IMR-90 (cell line): ENCODE measurements around the gene TOP2B. TPM values are rescaled to one million over a fixed set of nuclear protein-coding genes. Genes with fewer than 3 reads are reported as not detected.

ENCODE experiments used
- ATAC-seq: fragments of 200-7000 bp; cut with Tn5 transposase; 2 replicates; pipeline ENCODE4 v1.9.1; 2020; ENCODE audit warnings: low read depth, mild to moderate bottlenecking, moderate library complexity
- BruUV-seq: library from RNA; stranded (reverse); fragments of 400-500 nt; replicated peaks from 2 replicates; lab custom pipeline; 2021; lab: Mats Ljungman, UMichigan
- CTCF ChIA-PET: fragments of 300-600 bp; formaldehyde crosslinking; extraction: SDS; loops from one replicate; lab custom pipeline; 2021; ENCODE audit warnings: antibody characterized with exemption; lab: Yijun Ruan, JAX
- POLR2A ChIA-PET: fragments of 300-600 bp; sonication (Branson Sonifier 250); formaldehyde crosslinking; loops from one replicate; lab custom pipeline; 2022; ENCODE audit warnings: antibody characterized with exemption; ENCODE audit not compliant: unreplicated experiment; lab: Charles Lee
- DNase-seq: peaks from one replicate; pipeline ENCODE4 v3.0.0; 2013
- H2AFZ ChIP-seq: replicated peaks from 2 replicates; pipeline ENCODE3; 2013; ENCODE audit warnings: low read length, mild to moderate bottlenecking; ENCODE audit not compliant: poor library complexity
- H2AK5ac ChIP-seq: 2 replicates; pipeline ENCODE4 v1.6.1; 2013; ENCODE audit warnings: low read depth, low read length, inconsistent platforms
- H2AK9ac ChIP-seq: replicated peaks from 2 replicates; pipeline ENCODE3; 2013; ENCODE audit warnings: mild to moderate bottlenecking, low read depth, low read length, moderate library complexity; ENCODE audit not compliant: poor library complexity
- H2BK120ac ChIP-seq: 2 replicates; pipeline ENCODE4 v1.6.1; 2013; ENCODE audit warnings: low read depth, low read length, inconsistent platforms
- H2BK15ac ChIP-seq: 3 replicates; pipeline ENCODE4 v1.6.1; 2013; ENCODE audit warnings: low read depth, low read length, inconsistent platforms
- H2BK20ac ChIP-seq: 2 replicates; pipeline ENCODE4 v1.6.1; 2013; ENCODE audit warnings: low read depth, mild to moderate bottlenecking, inconsistent platforms, low read length, moderate library complexity
- H2BK5ac ChIP-seq: 2 replicates; pipeline ENCODE4 v1.6.1; 2013; ENCODE audit warnings: mild to moderate bottlenecking, low read depth, low read length, inconsistent platforms; ENCODE audit not compliant: poor library complexity, severe bottlenecking
- H3K14ac ChIP-seq: replicated peaks from 2 replicates; pipeline ENCODE4 v1.6.1; 2013; ENCODE audit warnings: low read depth, low read length, inconsistent platforms
- H3K18ac ChIP-seq: 2 replicates; pipeline ENCODE4 v1.6.1; 2013; ENCODE audit warnings: low read depth, low read length, control low read depth
- H3K23ac ChIP-seq: 2 replicates; pipeline ENCODE4 v1.6.1; 2013; ENCODE audit warnings: low read depth, low read length, inconsistent platforms
- H3K27ac ChIP-seq: 2 replicates; pipeline ENCODE4 v1.5.1; 2013; ENCODE audit warnings: mild to moderate bottlenecking, control low read depth, low read length; ENCODE audit not compliant: insufficient read depth
- H3K27me3 ChIP-seq: 2 replicates; pipeline ENCODE4 v1.6.1; 2013; ENCODE audit warnings: low read length; ENCODE audit not compliant: control insufficient read depth, insufficient read depth
- H3K36me3 ChIP-seq: 2 replicates; pipeline ENCODE4 v1.6.1; 2013; ENCODE audit warnings: low read length, mixed read lengths; ENCODE audit not compliant: control insufficient read depth, insufficient read depth
- H3K4ac ChIP-seq: 2 replicates; pipeline ENCODE4 v1.6.1; 2013; ENCODE audit warnings: low read depth, low read length, inconsistent platforms
- H3K4me1 ChIP-seq: 2 replicates; pipeline ENCODE4 v1.6.1; 2013; ENCODE audit warnings: low read length, mixed read lengths; ENCODE audit not compliant: control insufficient read depth, insufficient read depth
- H3K4me2 ChIP-seq: 2 replicates; pipeline ENCODE4 v1.6.1; 2013; ENCODE audit warnings: low read depth, mild to moderate bottlenecking, control low read depth, low read length, moderate library complexity
- H3K4me3 ChIP-seq: 2 replicates; pipeline ENCODE4 v1.5.1; 2013; ENCODE audit warnings: low read depth, mild to moderate bottlenecking, control low read depth, low read length, moderate library complexity; ENCODE audit not compliant: insufficient read depth
- H3K56ac ChIP-seq: 2 replicates; pipeline ENCODE4 v1.6.1; 2013; ENCODE audit warnings: low read length, inconsistent platforms; ENCODE audit not compliant: insufficient read depth; ENCODE audit errors: extremely low read depth
- H3K79me1 ChIP-seq, 2 experiments: 2 replicates each; pipeline ENCODE4 v1.6.1; 2013; ENCODE audit warnings: low read length in 2 of 2, inconsistent platforms in 1 of 2, low read depth in 1 of 2
- H3K9ac ChIP-seq: 2 replicates; pipeline ENCODE4 v1.6.1; 2013; ENCODE audit warnings: low read depth, low read length, control low read depth
- H3K9me1 ChIP-seq: 2 replicates; pipeline ENCODE4 v1.6.1; 2013; ENCODE audit warnings: low read length, inconsistent platforms; ENCODE audit not compliant: insufficient read depth
- H3K9me3 ChIP-seq: 2 replicates; pipeline ENCODE4 v1.6.1; 2013; ENCODE audit warnings: low read length; ENCODE audit not compliant: control insufficient read depth, insufficient read depth
- H4K20me1 ChIP-seq: 2 replicates; pipeline ENCODE4 v1.6.1; 2013; ENCODE audit warnings: low read length, inconsistent platforms; ENCODE audit not compliant: insufficient read depth
- H4K5ac ChIP-seq: 2 replicates; pipeline ENCODE4 v1.6.1; 2013; ENCODE audit warnings: mild to moderate bottlenecking, low read depth, low read length, control low read depth
- H4K8ac ChIP-seq, 2 experiments: 2 replicates each; pipeline ENCODE4 v1.6.1; 2013; ENCODE audit warnings: low read depth in 2 of 2, low read length in 2 of 2, control low read depth in 1 of 2, inconsistent platforms in 1 of 2
- H4K91ac ChIP-seq: 2 replicates; pipeline ENCODE4 v1.6.1; 2013; ENCODE audit warnings: low read depth, low read length, inconsistent platforms; ENCODE audit not compliant: insufficient read depth
- BHLHE40 ChIP-seq: fragments of 150-350 bp; IDR thresholded peaks from 2 replicates; pipeline ENCODE4 v1.6.1; 2016; ENCODE audit warnings: mild to moderate bottlenecking, low read depth, low read length
- CEBPB ChIP-seq: IDR thresholded peaks from 2 replicates; pipeline ENCODE4 v1.6.1; 2012; ENCODE audit warnings: low read depth, low read length, improper control_type of control experiment
- CHD1 ChIP-seq: IDR thresholded peaks from 2 replicates; pipeline ENCODE4 v1.6.1; 2012; ENCODE audit warnings: low read depth, low read length, improper control_type of control experiment
- MAFK ChIP-seq: IDR thresholded peaks from 2 replicates; pipeline ENCODE4 v1.6.1; 2012; ENCODE audit warnings: low read depth, low read length, improper control_type of control experiment
- MAZ ChIP-seq: IDR thresholded peaks from 2 replicates; pipeline ENCODE4 v1.6.1; 2012; ENCODE audit warnings: low read depth, mild to moderate bottlenecking, low read length, improper control_type of control experiment, moderate library complexity, borderline replicate concordance
- MXI1 ChIP-seq: IDR thresholded peaks from 2 replicates; pipeline ENCODE4 v1.6.1; 2012; ENCODE audit warnings: low read depth, mild to moderate bottlenecking, low read length, moderate library complexity, borderline replicate concordance
- NFE2L2 ChIP-seq: fragments of 150-350 bp; IDR thresholded peaks from 2 replicates; pipeline ENCODE4 v1.6.1; 2016; ENCODE audit warnings: low read depth, mild to moderate bottlenecking, low read length
- POLR2A ChIP-seq: IDR thresholded peaks from 2 replicates; pipeline ENCODE4 v1.6.1; 2012; ENCODE audit warnings: mild to moderate bottlenecking, low read depth, low read length
- RAD21 ChIP-seq: IDR thresholded peaks from 2 replicates; pipeline ENCODE4 v1.6.1; 2012; ENCODE audit warnings: low read length, improper control_type of control experiment
- RCOR1 ChIP-seq: IDR thresholded peaks from 2 replicates; pipeline ENCODE4 v1.6.1; 2012; ENCODE audit warnings: mild to moderate bottlenecking, low read length, improper control_type of control experiment; ENCODE audit not compliant: insufficient replicate concordance
- USF2 ChIP-seq: fragments of 150-350 bp; IDR thresholded peaks from 2 replicates; pipeline ENCODE4 v1.6.1; 2017; ENCODE audit warnings: mild to moderate bottlenecking, antibody characterized with exemption, low read length, low read depth
- dilution Hi-C: fragments of 300-500 bp; cut with HindIII; formaldehyde crosslinking; loops from one replicate; pipeline ENCODE4 v1.14.3; 2018; ENCODE audit warnings: low sequenced_read_pairs; ENCODE audit not compliant: unreplicated experiment
- in situ Hi-C: fragments of 300-500 bp; cut with MboI; formaldehyde crosslinking; loops from 3 replicates; pipeline ENCODE4 v1.14.3; 2019; ENCODE audit warnings: low sequenced_read_pairs, inconsistent platforms, mixed read lengths
- intact Hi-C: fragments of 100-400 bp; cut with micrococcal nuclease; formaldehyde crosslinking; loops from 2 replicates; pipeline ENCODE4 v1.10.0; 2022
- polyA plus RNA-seq, 3 experiments: library from polyadenylated mRNA; depleted of rRNA; stranded (reverse); fragments of >200 nt; gene quantifications; 2 replicates each; pipeline ENCODE4 v1.2.3, GENCODE V29; 2012; ENCODE audit warnings: low replicate concordance in 1 of 3
- total RNA-seq: library from RNA; depleted of rRNA; stranded (reverse); fragments of >200 nt; gene quantifications from 2 replicates; pipeline ENCODE4 v1.2.3, GENCODE V29; 2012
- TF ChIP-seq, protein P1 (sequence below): conservative IDR thresholded peaks from 2 replicates; pipeline ENCODE4 v1.5.1; 2012; ENCODE audit warnings: mild to moderate bottlenecking, low read depth, low read length, improper control_type of control experiment
- TF ChIP-seq, protein P2 (sequence below): fragments of 150-350 bp; IDR thresholded peaks from 2 replicates; pipeline ENCODE4 v1.6.1; 2016; ENCODE audit warnings: low read depth, mild to moderate bottlenecking, low read length, moderate library complexity, borderline replicate concordance

Gene TOP2B
- total and polyA plus RNA-seq, 2 of the 4 experiments (the other 2 are of a cell fraction), result 45.5 to 53.4 TPM

- Histone ChIP-seq H2AK9ac (no peak overlapping the region), H2BK15ac (no peak overlapping the region), H2BK120ac (no peak overlapping the region), H4K5ac (no peak overlapping the region), H3K4ac (no peak overlapping the region), H4K8ac (no peak overlapping the region), H3K14ac (no peak overlapping the region), H2AFZ (no peak overlapping the region), H2AK5ac (no peak overlapping the region), H3K27ac (no peak overlapping the region), H2BK5ac (no peak overlapping the region), H3K4me3 (no peak overlapping the region), H3K18ac (no peak overlapping the region), H4K91ac (no peak overlapping the region), H3K36me3 (peaks cover 15% of the 10 kb centered on the region), H3K56ac (no peak overlapping the region), H3K9me3 (no peaks in the 10 kb centered on the region), H3K9ac (no peak overlapping the region), H3K4me2 (no peak overlapping the region), H4K20me1 (no peaks in the 10 kb centered on the region), H3K9me1 (no peaks in the 10 kb centered on the region), H2BK20ac (no peak overlapping the region), H3K79me1 (no peaks in the 10 kb centered on the region), H3K27me3 (no peaks in the 10 kb centered on the region), H3K4me1 (no peaks in the 10 kb centered on the region), H3K23ac (no peak overlapping the region)
- POLR2A ChIA-PET, result no interaction called here
- no TSS peak for BruUV-seq
- DNase-seq (no peak), ATAC-seq (no peak)
- TF ChIP-seq RAD21 (no peak), CHD1 (no peak), MAZ (no peak), USF2 (no peak), MAFK (no peak), MXI1 (no peak), BHLHE40 (no peak), RCOR1 (no peak), NFE2L2 (no peak), POLR2A (no peak), CEBPB (no peak)
- TF ChIP-seq, protein P1, sequence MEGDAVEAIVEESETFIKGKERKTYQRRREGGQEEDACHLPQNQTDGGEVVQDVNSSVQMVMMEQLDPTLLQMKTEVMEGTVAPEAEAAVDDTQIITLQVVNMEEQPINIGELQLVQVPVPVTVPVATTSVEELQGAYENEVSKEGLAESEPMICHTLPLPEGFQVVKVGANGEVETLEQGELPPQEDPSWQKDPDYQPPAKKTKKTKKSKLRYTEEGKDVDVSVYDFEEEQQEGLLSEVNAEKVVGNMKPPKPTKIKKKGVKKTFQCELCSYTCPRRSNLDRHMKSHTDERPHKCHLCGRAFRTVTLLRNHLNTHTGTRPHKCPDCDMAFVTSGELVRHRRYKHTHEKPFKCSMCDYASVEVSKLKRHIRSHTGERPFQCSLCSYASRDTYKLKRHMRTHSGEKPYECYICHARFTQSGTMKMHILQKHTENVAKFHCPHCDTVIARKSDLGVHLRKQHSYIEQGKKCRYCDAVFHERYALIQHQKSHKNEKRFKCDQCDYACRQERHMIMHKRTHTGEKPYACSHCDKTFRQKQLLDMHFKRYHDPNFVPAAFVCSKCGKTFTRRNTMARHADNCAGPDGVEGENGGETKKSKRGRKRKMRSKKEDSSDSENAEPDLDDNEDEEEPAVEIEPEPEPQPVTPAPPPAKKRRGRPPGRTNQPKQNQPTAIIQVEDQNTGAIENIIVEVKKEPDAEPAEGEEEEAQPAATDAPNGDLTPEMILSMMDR, result no peak
- TF ChIP-seq, protein P2, sequence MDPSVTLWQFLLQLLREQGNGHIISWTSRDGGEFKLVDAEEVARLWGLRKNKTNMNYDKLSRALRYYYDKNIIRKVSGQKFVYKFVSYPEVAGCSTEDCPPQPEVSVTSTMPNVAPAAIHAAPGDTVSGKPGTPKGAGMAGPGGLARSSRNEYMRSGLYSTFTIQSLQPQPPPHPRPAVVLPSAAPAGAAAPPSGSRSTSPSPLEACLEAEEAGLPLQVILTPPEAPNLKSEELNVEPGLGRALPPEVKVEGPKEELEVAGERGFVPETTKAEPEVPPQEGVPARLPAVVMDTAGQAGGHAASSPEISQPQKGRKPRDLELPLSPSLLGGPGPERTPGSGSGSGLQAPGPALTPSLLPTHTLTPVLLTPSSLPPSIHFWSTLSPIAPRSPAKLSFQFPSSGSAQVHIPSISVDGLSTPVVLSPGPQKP, result no peak
- dilution Hi-C loops (no loop called here), in situ Hi-C loops (no loop called here), intact Hi-C loops (no loop called here)
- CTCF ChIA-PET, result interaction anchor here (1.6 kb wide), 1 partner anchor 30 kb away, joined by 5 read pairs; no protein-coding TSS in a partner anchor
These were observed 46.7 kb downstream of the TOP2B start for GRCh38 chr3:25618028-25618427.
